ENCODE data around the gene OR2T12.
"Not testable (repeated sequence)": the region's sequence is repeated elsewhere in the genome, so short reads cannot be mapped to it uniquely, and the experiment has no call there.

The OR2T12 gene

GRCh38 chr1:248303324-248303723, at the start of gene OR2T12:
OR2T12 (minus strand) TSS chr1:248303424; CDS start chr1:248295578, 7,846 bp downstream.
- no peaks in the 10 kb centered on the region for H3K9me3 ChIP-seq
- no peaks in the 10 kb centered on the region for H3K36me3 ChIP-seq
- no peak within 1 kb of the TSS for H3K4me3 ChIP-seq
- no peaks in the 10 kb centered on the region for H3K4me1 ChIP-seq
- H3K27me3 ChIP-seq: no peaks in the 10 kb centered on the region
- no peak within 1 kb of the TSS for H3K27ac ChIP-seq
- intact Hi-C loops (cut with DNase I; ENCODE audit: low total_unique reads): no loop called here
- no peak for TF ChIP-seq CTCF (IDR thresholded peaks at IDR 0.05)
- no peak for DNase-seq

- intact Hi-C loops (cut with DNase I; ENCODE audit: low total_unique reads): no loop called here
- H3K27me3 ChIP-seq: no peaks in the 10 kb centered on the region
- no peak for DNase-seq
- TF ChIP-seq CTCF (IDR thresholded peaks at IDR 0.05): no peak
- no peaks in the 10 kb centered on the region for H3K9me3 ChIP-seq
- H3K27ac ChIP-seq: no peak within 1 kb of the TSS
- no peak within 1 kb of the TSS for H3K4me3 ChIP-seq
- H3K36me3 ChIP-seq: no peaks in the 10 kb centered on the region
- no peaks in the 10 kb centered on the region for H3K4me1 ChIP-seq
Measured at GRCh38 chr1:248348475-248348874, 45.3 kb upstream of the OR2T12 start, which contains the start of gene OR14C36. OR14C36 (plus strand) TSS chr1:248348775; CDS start chr1:248348775, 0 bp downstream.

GRCh38 chr1:248343451-248343850, 40.2 kb upstream of the OR2T12 start:
- no peaks in the 10 kb centered on the region for H3K36me3 ChIP-seq
- no peak for DNase-seq
- no peak overlapping the region for H3K27ac ChIP-seq
- H3K4me1 ChIP-seq: no peaks in the 10 kb centered on the region
- H3K4me3 ChIP-seq: no peak overlapping the region
- TF ChIP-seq CTCF (IDR thresholded peaks at IDR 0.05): no peak
- H3K27me3 ChIP-seq: no peaks in the 10 kb centered on the region
- no peaks in the 10 kb centered on the region for H3K9me3 ChIP-seq
- intact Hi-C loops (cut with DNase I; ENCODE audit: low total_unique reads): no loop called here

- intact Hi-C loops (cut with DNase I; ENCODE audit: low total_unique reads): no loop called here
- no peak within 1 kb of the TSS for H3K4me3 ChIP-seq
- H3K27me3 ChIP-seq: no peaks in the 10 kb centered on the region
- no peak for DNase-seq
- no peak within 1 kb of the TSS for H3K27ac ChIP-seq
- H3K36me3 ChIP-seq: no peaks in the 10 kb centered on the region
- H3K9me3 ChIP-seq: no peaks in the 10 kb centered on the region
- no peak for TF ChIP-seq CTCF (IDR thresholded peaks at IDR 0.05)
- no peaks in the 10 kb centered on the region for H3K4me1 ChIP-seq
Measured at GRCh38 chr1:248324468-248324867, 21.2 kb upstream of the OR2T12 start, which contains the start of gene OR2M7. OR2M7 (minus strand) TSS chr1:248324568; CDS start chr1:248324568, 0 bp downstream.

- H3K9me3 ChIP-seq: no peaks in the 10 kb centered on the region
- H3K4me1 ChIP-seq: no peaks in the 10 kb centered on the region
- H3K27ac ChIP-seq: no peak overlapping the region
- TF ChIP-seq CTCF (IDR thresholded peaks at IDR 0.05): no peak
- DNase-seq: no peak
- H3K27me3 ChIP-seq: no peaks in the 10 kb centered on the region
- no peak overlapping the region for H3K4me3 ChIP-seq
- intact Hi-C loops (cut with DNase I; ENCODE audit: low total_unique reads): no loop called here
- no peaks in the 10 kb centered on the region for H3K36me3 ChIP-seq
Measured at GRCh38 chr1:248316796-248317195, 13.6 kb upstream of the OR2T12 start.

- H3K4me3 ChIP-seq; DNase-seq; H3K4me1 ChIP-seq; H3K36me3 ChIP-seq; intact Hi-C loops (cut with DNase I; ENCODE audit: low total_unique reads); H3K9me3 ChIP-seq; H3K27ac ChIP-seq; H3K27me3 ChIP-seq: not testable (repeated sequence)
Measured at GRCh38 chr1:248306740-248307139, 3.5 kb upstream of the OR2T12 start.

All from tibial artery (tissue), 4 donors.